Mammary epithelial cell (primary cell): Measurements from ENCODE around the gene ADAMTS18.

ENCODE experiments used
- CTCF ChIP-seq, 2 donors: IDR thresholded peaks in 1 of 2; conservative IDR thresholded peaks in 1 of 2; 2 replicates each; pipeline ENCODE4 v1.5.1; 2011 to 2012; ENCODE audit warnings: inconsistent platforms in 2 of 2, low read length in 2 of 2, mild to moderate bottlenecking in 2 of 2, control low read depth in 1 of 2, low read depth in 1 of 2; ENCODE audit not compliant: insufficient read depth in 1 of 2; ENCODE audit errors: extremely low read depth in 1 of 2
- EZH2 ChIP-seq: IDR thresholded peaks from 2 replicates; pipeline ENCODE4 v1.6.1; 2012; ENCODE audit warnings: low read length, inconsistent platforms, borderline replicate concordance

- TF ChIP-seq CTCF (conservative IDR thresholded peaks at IDR 0.05 in 1 of 2, IDR thresholded peaks at IDR 0.05 in 1 of 2; ENCODE audit: extremely low read depth in 1 of 2, insufficient read depth in 1 of 2, low read depth in 1 of 2, low read length in 2 of 2) (no peak), EZH2 (no peak)
These were observed 70.1 kb downstream of the ADAMTS18 start for GRCh38 chr16:77364770-77365169.
